Liver (tissue), 3 donors: ENCODE data around the gene SUSD4.

Source experiments
- EGR1 ChIP-seq, 2 donors: IDR thresholded peaks; 2 replicates each; pipeline ENCODE4 v1.6.1; 2016 to 2018; ENCODE audit warnings: antibody characterized with exemption in 2 of 2, low read depth in 2 of 2
- FOXA2 ChIP-seq: IDR thresholded peaks from 2 replicates; pipeline ENCODE4 v1.6.1; 2016; ENCODE audit warnings: antibody characterized with exemption
- GABPA ChIP-seq, 2 donors: IDR thresholded peaks in 1 of 2; conservative IDR thresholded peaks in 1 of 2; 2 replicates each; pipeline ENCODE4 v1.6.1; 2016; ENCODE audit warnings: antibody characterized with exemption in 2 of 2, mild to moderate bottlenecking in 1 of 2, moderate library complexity in 1 of 2
- HNF4A ChIP-seq, 2 donors: conservative IDR thresholded peaks; 2 replicates each; pipeline ENCODE4 v1.6.1; 2016; ENCODE audit warnings: antibody characterized with exemption in 2 of 2, mild to moderate bottlenecking in 2 of 2
- HNF4G ChIP-seq: IDR thresholded peaks from 2 replicates; pipeline ENCODE4 v1.6.1; 2016; ENCODE audit warnings: antibody characterized with exemption
- JUND ChIP-seq, 2 donors: IDR thresholded peaks; 2 replicates each; pipeline ENCODE4 v1.6.1; 2016; ENCODE audit warnings: antibody characterized with exemption in 2 of 2
- RAD21 ChIP-seq, 2 donors: IDR thresholded peaks; 2 replicates each; pipeline ENCODE4 v1.6.1; 2016; ENCODE audit warnings: antibody characterized with exemption in 2 of 2, mild to moderate bottlenecking in 2 of 2
- SP1 ChIP-seq: IDR thresholded peaks from 2 replicates; pipeline ENCODE4 v1.6.1; 2018; ENCODE audit warnings: antibody characterized with exemption, mild to moderate bottlenecking
- TAF1 ChIP-seq: conservative IDR thresholded peaks from 2 replicates; pipeline ENCODE4 v1.6.1; 2016; ENCODE audit warnings: antibody characterized with exemption, mild to moderate bottlenecking
- YY1 ChIP-seq: IDR thresholded peaks from 2 replicates; pipeline ENCODE4 v1.6.1; 2016; ENCODE audit warnings: antibody characterized with exemption, mild to moderate bottlenecking
- TF ChIP-seq, protein P1 (sequence below): fragments of 150-350 bp; IDR thresholded peaks from 2 replicates; pipeline ENCODE4 v1.5.1; 2017; ENCODE audit warnings: improper control_type of control experiment, low read depth, low read length; ENCODE audit not compliant: missing input control
- TF ChIP-seq, protein P2 (sequence below): IDR thresholded peaks from 2 replicates; pipeline ENCODE4 v1.6.1; 2016; ENCODE audit warnings: antibody characterized with exemption
- TF ChIP-seq, protein P3 (sequence below): IDR thresholded peaks from 2 replicates; pipeline ENCODE4 v1.6.1; 2016; ENCODE audit warnings: antibody characterized with exemption, mild to moderate bottlenecking
- TF ChIP-seq, protein P4 (sequence below): IDR thresholded peaks from 2 replicates; pipeline ENCODE4 v1.6.1; 2016; ENCODE audit warnings: antibody characterized with exemption
- donor health status: healthy.
- donor health status: healthy.

DNA sequence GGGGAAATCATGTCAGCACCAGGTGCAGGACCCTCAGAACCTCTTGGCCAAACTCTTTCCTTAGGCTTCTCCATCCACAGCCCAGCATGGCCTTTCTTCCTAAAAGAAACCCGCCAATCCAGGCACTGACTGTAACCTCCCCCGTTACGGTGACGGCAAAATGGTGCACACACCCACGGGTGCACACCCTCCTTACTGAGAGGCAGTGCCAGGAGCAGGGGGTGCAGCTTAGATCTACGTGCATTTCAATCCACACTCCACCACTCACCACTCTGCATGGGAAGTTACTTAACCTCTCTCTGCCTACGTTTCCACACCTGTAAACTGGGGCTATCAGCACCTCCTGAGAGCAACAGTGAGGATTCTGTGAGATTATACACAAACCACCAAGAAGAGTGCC lies 31.0 kb downstream of the SUSD4 start:
- TF ChIP-seq, protein P1, sequence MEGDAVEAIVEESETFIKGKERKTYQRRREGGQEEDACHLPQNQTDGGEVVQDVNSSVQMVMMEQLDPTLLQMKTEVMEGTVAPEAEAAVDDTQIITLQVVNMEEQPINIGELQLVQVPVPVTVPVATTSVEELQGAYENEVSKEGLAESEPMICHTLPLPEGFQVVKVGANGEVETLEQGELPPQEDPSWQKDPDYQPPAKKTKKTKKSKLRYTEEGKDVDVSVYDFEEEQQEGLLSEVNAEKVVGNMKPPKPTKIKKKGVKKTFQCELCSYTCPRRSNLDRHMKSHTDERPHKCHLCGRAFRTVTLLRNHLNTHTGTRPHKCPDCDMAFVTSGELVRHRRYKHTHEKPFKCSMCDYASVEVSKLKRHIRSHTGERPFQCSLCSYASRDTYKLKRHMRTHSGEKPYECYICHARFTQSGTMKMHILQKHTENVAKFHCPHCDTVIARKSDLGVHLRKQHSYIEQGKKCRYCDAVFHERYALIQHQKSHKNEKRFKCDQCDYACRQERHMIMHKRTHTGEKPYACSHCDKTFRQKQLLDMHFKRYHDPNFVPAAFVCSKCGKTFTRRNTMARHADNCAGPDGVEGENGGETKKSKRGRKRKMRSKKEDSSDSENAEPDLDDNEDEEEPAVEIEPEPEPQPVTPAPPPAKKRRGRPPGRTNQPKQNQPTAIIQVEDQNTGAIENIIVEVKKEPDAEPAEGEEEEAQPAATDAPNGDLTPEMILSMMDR = no peak
- no peak for TF ChIP-seq YY1
- TF ChIP-seq, protein P2, sequence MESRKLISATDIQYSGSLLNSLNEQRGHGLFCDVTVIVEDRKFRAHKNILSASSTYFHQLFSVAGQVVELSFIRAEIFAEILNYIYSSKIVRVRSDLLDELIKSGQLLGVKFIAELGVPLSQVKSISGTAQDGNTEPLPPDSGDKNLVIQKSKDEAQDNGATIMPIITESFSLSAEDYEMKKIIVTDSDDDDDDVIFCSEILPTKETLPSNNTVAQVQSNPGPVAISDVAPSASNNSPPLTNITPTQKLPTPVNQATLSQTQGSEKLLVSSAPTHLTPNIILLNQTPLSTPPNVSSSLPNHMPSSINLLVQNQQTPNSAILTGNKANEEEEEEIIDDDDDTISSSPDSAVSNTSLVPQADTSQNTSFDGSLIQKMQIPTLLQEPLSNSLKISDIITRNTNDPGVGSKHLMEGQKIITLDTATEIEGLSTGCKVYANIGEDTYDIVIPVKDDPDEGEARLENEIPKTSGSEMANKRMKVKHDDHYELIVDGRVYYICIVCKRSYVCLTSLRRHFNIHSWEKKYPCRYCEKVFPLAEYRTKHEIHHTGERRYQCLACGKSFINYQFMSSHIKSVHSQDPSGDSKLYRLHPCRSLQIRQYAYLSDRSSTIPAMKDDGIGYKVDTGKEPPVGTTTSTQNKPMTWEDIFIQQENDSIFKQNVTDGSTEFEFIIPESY = no peak
- no peak for TF ChIP-seq GABPA (IDR thresholded peaks at IDR 0.05 in 1 of 2, conservative IDR thresholded peaks at IDR 0.05 in 1 of 2)
- no peak for TF ChIP-seq JUND (IDR thresholded peaks at IDR 0.05)
- TF ChIP-seq, protein P3, sequence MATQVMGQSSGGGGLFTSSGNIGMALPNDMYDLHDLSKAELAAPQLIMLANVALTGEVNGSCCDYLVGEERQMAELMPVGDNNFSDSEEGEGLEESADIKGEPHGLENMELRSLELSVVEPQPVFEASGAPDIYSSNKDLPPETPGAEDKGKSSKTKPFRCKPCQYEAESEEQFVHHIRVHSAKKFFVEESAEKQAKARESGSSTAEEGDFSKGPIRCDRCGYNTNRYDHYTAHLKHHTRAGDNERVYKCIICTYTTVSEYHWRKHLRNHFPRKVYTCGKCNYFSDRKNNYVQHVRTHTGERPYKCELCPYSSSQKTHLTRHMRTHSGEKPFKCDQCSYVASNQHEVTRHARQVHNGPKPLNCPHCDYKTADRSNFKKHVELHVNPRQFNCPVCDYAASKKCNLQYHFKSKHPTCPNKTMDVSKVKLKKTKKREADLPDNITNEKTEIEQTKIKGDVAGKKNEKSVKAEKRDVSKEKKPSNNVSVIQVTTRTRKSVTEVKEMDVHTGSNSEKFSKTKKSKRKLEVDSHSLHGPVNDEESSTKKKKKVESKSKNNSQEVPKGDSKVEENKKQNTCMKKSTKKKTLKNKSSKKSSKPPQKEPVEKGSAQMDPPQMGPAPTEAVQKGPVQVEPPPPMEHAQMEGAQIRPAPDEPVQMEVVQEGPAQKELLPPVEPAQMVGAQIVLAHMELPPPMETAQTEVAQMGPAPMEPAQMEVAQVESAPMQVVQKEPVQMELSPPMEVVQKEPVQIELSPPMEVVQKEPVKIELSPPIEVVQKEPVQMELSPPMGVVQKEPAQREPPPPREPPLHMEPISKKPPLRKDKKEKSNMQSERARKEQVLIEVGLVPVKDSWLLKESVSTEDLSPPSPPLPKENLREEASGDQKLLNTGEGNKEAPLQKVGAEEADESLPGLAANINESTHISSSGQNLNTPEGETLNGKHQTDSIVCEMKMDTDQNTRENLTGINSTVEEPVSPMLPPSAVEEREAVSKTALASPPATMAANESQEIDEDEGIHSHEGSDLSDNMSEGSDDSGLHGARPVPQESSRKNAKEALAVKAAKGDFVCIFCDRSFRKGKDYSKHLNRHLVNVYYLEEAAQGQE = no peak
- no peak for TF ChIP-seq SP1
- TF ChIP-seq TAF1 = no peak
- TF ChIP-seq EGR1 (IDR thresholded peaks at IDR 0.05; ENCODE audit: low read depth in 2 of 2) = no peak
- TF ChIP-seq FOXA2 = no peak
- TF ChIP-seq, protein P4, sequence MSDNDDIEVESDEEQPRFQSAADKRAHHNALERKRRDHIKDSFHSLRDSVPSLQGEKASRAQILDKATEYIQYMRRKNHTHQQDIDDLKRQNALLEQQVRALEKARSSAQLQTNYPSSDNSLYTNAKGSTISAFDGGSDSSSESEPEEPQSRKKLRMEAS = no peak
- TF ChIP-seq HNF4A (conservative IDR thresholded peaks at IDR 0.05) = no peak
- no peak for TF ChIP-seq HNF4G
- no peak for TF ChIP-seq RAD21 (IDR thresholded peaks at IDR 0.05)
